Stomach (tissue), 9 donors: ENCODE results near the gene SFXN1. TPM values are rescaled to one million over a fixed set of nuclear protein-coding genes. Genes with fewer than 3 reads are reported as not detected.

Experiments
- DNase-seq, 2 donors: peaks; one replicate each; pipeline versions ENCODE4 v3.0.0 to v3.0.0-alpha.2; 2013 to 2019
- H3K27ac ChIP-seq, 5 donors: fragments of 200-600 bp in 4 of 5; sonication (generic) in 4 of 5; one replicate each; pipeline ENCODE4 v1.5.1; 2013 to 2019; ENCODE audit warnings: mild to moderate bottlenecking in 1 of 5, moderate library complexity in 1 of 5
- H3K27me3 ChIP-seq, 3 donors: fragments of 200-600 bp; sonication (generic); one replicate each; pipeline ENCODE4 v1.5.1; 2017 to 2019; ENCODE audit warnings: mixed run types in 1 of 3
- H3K36me3 ChIP-seq, 4 donors: fragments of 200-600 bp; sonication (generic); 1 replicate in 3 of 4; 2 replicates in 1 of 4; pipeline ENCODE4 v1.5.1; 2016 to 2019
- H3K4me1 ChIP-seq, 4 donors: fragments of 200-600 bp; sonication (generic); one replicate each; pipeline ENCODE4 v1.5.1; 2016 to 2019
- H3K4me3 ChIP-seq, 4 donors: fragments of 200-600 bp; sonication (generic) in 3 of 4; one replicate each; pipeline ENCODE4 v1.5.1; 2016 to 2019; ENCODE audit warnings: mild to moderate bottlenecking in 1 of 4
- H3K9me3 ChIP-seq, 4 donors: fragments of 200-600 bp; sonication (generic); one replicate each; pipeline ENCODE4 v1.5.1; 2016 to 2019
- EP300 ChIP-seq: sonication (generic); formaldehyde crosslinking; IDR thresholded peaks from one replicate; pipeline ENCODE4 v1.6.1; 2017; ENCODE audit warnings: antibody characterized with exemption
- POLR2A ChIP-seq, 4 donors: fragments of 450-650 bp; IDR thresholded peaks; one replicate each; pipeline ENCODE4 v1.6.1; 2016; ENCODE audit warnings: antibody characterized with exemption in 4 of 4, control low read depth in 2 of 4, mild to moderate bottlenecking in 1 of 4, moderate library complexity in 1 of 4
- POLR2AphosphoS5 ChIP-seq, 3 donors: sonication (generic); formaldehyde crosslinking; IDR thresholded peaks; one replicate each; pipeline ENCODE4 v1.6.1; 2016; ENCODE audit warnings: antibody characterized with exemption in 3 of 3
- WGBS, 5 donors: extraction: QIAGEN DNeasy Blood & Tissue Kit in 3 of 5; methylation state at CpG; one replicate each; pipeline versions ENCODE4 v1.1.5 to v1.1.7; 2013 to 2018; 5-methylcytosine and 5-hydroxymethylcytosine counted together
- intact Hi-C: fragments of 100-400 bp; cut with DNase I; formaldehyde crosslinking; loops from one replicate; pipeline ENCODE4 v1.15.1; 2023; ENCODE audit warnings: low total_unique reads
- polyA plus RNA-seq, 3 donors: library from polyadenylated mRNA; stranded (reverse); fragments of 200-250 nt; gene quantifications; one replicate each; pipeline ENCODE4 v1.2.3, GENCODE V29; 2013
- total RNA-seq, 5 donors: library from RNA; depleted of rRNA; stranded (reverse); fragments of >200 nt; gene quantifications; one replicate each; pipeline versions ENCODE4 v1.1.0 to v1.2.3, GENCODE V29; 2014 to 2016
- TF ChIP-seq, protein P1 (sequence below), 7 experiments: fragments of 450-650 bp in 4 of 7; fragments of 200-600 bp in 3 of 7; sonication (generic) in 3 of 7; IDR thresholded peaks; one replicate each; pipeline ENCODE4 v1.5.1; 2016 to 2019; ENCODE audit warnings: antibody characterized with exemption in 7 of 7, control low read depth in 2 of 7, mild to moderate bottlenecking in 1 of 7
- donor health status: healthy with polysubstance abuse.
- donor health status: Bipolar disorder and iron deficiency.
- donor health status: healthy.

The SFXN1 gene
- total and polyA plus RNA-seq, 8 donors = 8.3 to 33.6 (median 14.0) TPM

DNA sequence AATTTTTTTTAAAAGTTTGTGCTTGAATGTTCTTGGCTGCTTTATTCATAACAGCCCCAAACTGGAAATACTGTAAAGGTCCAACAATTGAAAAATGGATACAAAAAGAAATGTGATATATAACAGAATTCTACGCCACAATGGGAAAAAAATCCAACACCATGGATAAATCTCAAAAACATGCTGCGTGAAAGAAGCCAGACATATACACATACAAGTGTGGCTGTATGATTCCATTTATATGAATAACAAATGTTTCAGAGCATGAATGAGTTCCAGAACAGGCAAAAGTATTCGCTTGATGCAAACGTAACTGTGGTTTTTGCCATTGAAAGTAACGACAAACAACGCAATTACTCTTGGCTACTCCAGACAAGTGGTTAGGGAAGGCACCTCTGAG lies 7.2 kb upstream of the SFXN1 start:
- peaks cover 0 to 9% (median 4%) of the 10 kb centered on the region in 3 donors for H3K27me3 ChIP-seq
- peak in 1 of 2 donors; percentile 48 for DNase-seq
- intact Hi-C loops = no loop called here
- no peaks in the 10 kb centered on the region for H3K36me3 ChIP-seq
- no peaks in the 10 kb centered on the region for H3K9me3 ChIP-seq
- TF ChIP-seq EP300 (no peak), POLR2AphosphoS5 (IDR thresholded peaks at IDR 0.05) (no peak), POLR2A (IDR thresholded peaks at IDR 0.05) (no peak)
- TF ChIP-seq, protein P1, sequence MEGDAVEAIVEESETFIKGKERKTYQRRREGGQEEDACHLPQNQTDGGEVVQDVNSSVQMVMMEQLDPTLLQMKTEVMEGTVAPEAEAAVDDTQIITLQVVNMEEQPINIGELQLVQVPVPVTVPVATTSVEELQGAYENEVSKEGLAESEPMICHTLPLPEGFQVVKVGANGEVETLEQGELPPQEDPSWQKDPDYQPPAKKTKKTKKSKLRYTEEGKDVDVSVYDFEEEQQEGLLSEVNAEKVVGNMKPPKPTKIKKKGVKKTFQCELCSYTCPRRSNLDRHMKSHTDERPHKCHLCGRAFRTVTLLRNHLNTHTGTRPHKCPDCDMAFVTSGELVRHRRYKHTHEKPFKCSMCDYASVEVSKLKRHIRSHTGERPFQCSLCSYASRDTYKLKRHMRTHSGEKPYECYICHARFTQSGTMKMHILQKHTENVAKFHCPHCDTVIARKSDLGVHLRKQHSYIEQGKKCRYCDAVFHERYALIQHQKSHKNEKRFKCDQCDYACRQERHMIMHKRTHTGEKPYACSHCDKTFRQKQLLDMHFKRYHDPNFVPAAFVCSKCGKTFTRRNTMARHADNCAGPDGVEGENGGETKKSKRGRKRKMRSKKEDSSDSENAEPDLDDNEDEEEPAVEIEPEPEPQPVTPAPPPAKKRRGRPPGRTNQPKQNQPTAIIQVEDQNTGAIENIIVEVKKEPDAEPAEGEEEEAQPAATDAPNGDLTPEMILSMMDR (IDR thresholded peaks at IDR 0.05) = no peak
- H3K4me1 ChIP-seq = no peaks in the 10 kb centered on the region
- WGBS, 5 donors = 77 to 93% (median 90%) methylated on average over 6 of the region's 6 CpGs
- H3K27ac ChIP-seq = no peak overlapping the region
- H3K4me3 ChIP-seq = no peak overlapping the region

DNA sequence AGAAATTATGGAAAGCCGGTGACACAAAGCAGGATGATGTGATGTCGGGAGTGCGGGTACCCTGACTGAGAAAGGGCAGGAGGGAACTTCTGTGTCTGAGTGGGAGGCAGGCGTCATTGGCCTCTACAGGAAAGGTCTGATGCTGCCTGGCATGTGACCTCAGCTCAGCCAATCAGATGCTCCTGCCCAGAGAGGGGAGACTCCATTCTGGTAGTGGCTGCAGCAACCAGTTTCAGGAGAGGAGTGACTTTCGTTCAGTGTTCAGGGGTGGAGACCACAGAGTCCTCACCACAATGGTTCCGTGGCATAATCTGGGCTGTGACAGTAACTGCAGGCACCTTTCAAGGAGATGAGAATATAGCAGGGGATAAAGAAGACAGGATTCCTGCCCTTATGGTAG lies 6.7 kb upstream of the SFXN1 start:
- Histone ChIP-seq H3K36me3 (no peaks in the 10 kb centered on the region), H3K27me3 (peaks cover 0 to 7% (median 4%) of the 10 kb centered on the region in 3 donors), H3K9me3 (no peaks in the 10 kb centered on the region), H3K27ac (no peak overlapping the region), H3K4me1 (no peaks in the 10 kb centered on the region), H3K4me3 (no peak overlapping the region)
- 55 to 82% (median 68%) methylated on average over 6 of the region's 6 CpGs for WGBS, 5 donors
- DNase-seq = peak in 1 of 2 donors; percentile 30
- TF ChIP-seq, protein P1 (IDR thresholded peaks at IDR 0.05) = no peak
- no peak for TF ChIP-seq POLR2AphosphoS5 (IDR thresholded peaks at IDR 0.05)
- no peak for TF ChIP-seq POLR2A (IDR thresholded peaks at IDR 0.05)
- no peak for TF ChIP-seq EP300
- intact Hi-C loops = no loop called here

DNA sequence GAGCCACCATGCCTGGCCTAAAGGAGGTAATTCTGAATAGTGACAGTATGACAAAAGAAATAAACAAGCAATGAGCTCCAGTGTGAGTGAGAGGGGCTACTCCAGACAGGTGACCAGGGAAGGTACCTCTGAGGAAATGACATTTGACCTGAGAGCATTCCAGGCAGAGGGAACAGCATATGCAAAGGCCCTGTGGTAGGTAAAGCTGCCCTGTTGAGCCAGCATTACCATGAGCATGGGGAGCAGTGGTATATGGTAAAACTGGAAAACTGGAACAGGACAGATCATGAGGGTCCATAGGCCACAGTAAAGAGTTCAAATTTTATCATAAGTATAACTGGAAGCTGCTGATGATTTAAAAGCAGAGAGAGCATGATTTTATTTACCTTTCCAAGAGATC lies 6.0 kb upstream of the SFXN1 start:
- Histone ChIP-seq H3K9me3 (no peaks in the 10 kb centered on the region), H3K27ac (no peak overlapping the region), H3K4me1 (peaks cover 0 to 2% (median 0%) of the 10 kb centered on the region in 4 donors), H3K36me3 (no peaks in the 10 kb centered on the region), H3K4me3 (no peak overlapping the region), H3K27me3 (peaks cover 0 to 4% (median 0%) of the 10 kb centered on the region in 3 donors)
- TF ChIP-seq, protein P1 (IDR thresholded peaks at IDR 0.05) = no peak
- TF ChIP-seq POLR2A (IDR thresholded peaks at IDR 0.05) (no peak), EP300 (no peak), POLR2AphosphoS5 (IDR thresholded peaks at IDR 0.05) (no peak)
- intact Hi-C loops = no loop called here
- no peak for DNase-seq

DNA sequence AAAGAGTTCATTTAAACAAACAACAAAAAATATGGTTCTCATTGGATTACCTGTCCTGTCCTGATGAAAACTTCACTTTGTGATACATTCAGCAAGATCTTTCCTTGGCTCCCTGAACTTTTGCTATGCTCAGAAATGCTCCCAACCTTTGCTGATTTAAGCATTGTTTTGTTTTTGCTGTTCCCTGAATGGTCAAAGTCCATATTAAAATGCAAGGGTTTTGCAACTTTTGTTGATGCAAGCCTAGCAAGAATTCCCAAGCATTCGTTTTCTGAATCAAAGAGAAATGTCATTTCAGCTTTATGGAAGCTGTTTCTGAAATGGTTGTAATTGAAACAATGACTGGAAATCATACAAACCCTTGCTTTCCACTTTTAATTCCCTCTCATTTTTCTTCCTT lies 3.1 kb upstream of the SFXN1 start:
- Histone ChIP-seq H3K9me3 (no peaks in the 10 kb centered on the region), H3K36me3 (no peaks in the 10 kb centered on the region), H3K27ac (no peak overlapping the region), H3K27me3 (no peaks in the 10 kb centered on the region), H3K4me3 (no peak overlapping the region), H3K4me1 (peaks cover 7 to 23% (median 22%) of the 10 kb centered on the region in 4 donors)
- DNase-seq = no peak
- TF ChIP-seq, protein P1 (IDR thresholded peaks at IDR 0.05) = no peak
- no peak for TF ChIP-seq POLR2A (IDR thresholded peaks at IDR 0.05)
- TF ChIP-seq EP300 = no peak
- no peak for TF ChIP-seq POLR2AphosphoS5 (IDR thresholded peaks at IDR 0.05)
- intact Hi-C loops = no loop called here
- 52 to 73% (median 69%) methylated on average over 1 of the region's 1 CpG for WGBS, 5 donors
